K562 (cell line): ENCODE measurements around the gene LAGE3. TPM values are rescaled to one million over a fixed set of nuclear protein-coding genes. Genes with fewer than 3 reads are reported as not detected.

Experiments used
- ATAC-seq: fragments of 200-7000 bp; cut with Tn5 transposase; 3 replicates; pipeline ENCODE4 v1.9.1; 2020; ENCODE audit warnings: moderate library complexity
- BruUV-seq: library from RNA; stranded (reverse); fragments of 400-500 nt; replicated peaks from 2 replicates; lab custom pipeline; 2021; lab: Mats Ljungman, UMichigan
- CTCF ChIA-PET: fragments of 300-600 bp; formaldehyde crosslinking; extraction: SDS; loops from one replicate; lab custom pipeline; 2021; ENCODE audit warnings: low intra/inter-chr PET ratio; lab: Yijun Ruan, JAX
- POLR2A ChIA-PET: fragments of 300-600, 350-650 bp; sonication (Branson Sonifier 250); formaldehyde crosslinking; extraction: SDS; loops from one replicate; lab custom pipeline; 2021; ENCODE audit warnings: antibody characterized with exemption, inconsistent platforms; lab: Yijun Ruan, JAX
- DNase-seq, 4 experiments: peaks; one replicate each; pipeline versions ENCODE4 v3.0.0 to v3.0.0-alpha.2; 2011 to 2018; ENCODE audit warnings: low spot score in 3 of 4, mixed read lengths in 3 of 4; ENCODE audit errors: extremely low read depth in 1 of 4
- FAIRE-seq: peaks from 2 replicates; lab custom pipeline; 2011; peaks lifted over from hg19 to GRCh38; lab: Jason Lieb, UNC
- H2AFZ ChIP-seq: 2 replicates; pipeline ENCODE4 v1.6.0; 2011; ENCODE audit warnings: low read depth, low read length, control low read depth, inconsistent platforms
- H3K27ac ChIP-seq: fragments of 200-600 bp; 3 replicates; pipeline ENCODE4 v1.8.0; 2011; ENCODE audit warnings: low read depth, mild to moderate bottlenecking, control low read depth, inconsistent platforms, low read length, moderate library complexity, mixed read lengths; ENCODE audit errors: extremely low read depth
- H3K27me3 ChIP-seq, 2 experiments: fragments of 300-600 bp in 1 of 2; 2 replicates in 1 of 2; 3 replicates in 1 of 2; pipeline versions ENCODE4 v1.6.0 to v1.8.0; 2011; ENCODE audit warnings: inconsistent platforms in 2 of 2, low read length in 2 of 2, mild to moderate bottlenecking in 1 of 2, mixed read lengths in 1 of 2, moderate library complexity in 1 of 2; ENCODE audit not compliant: control insufficient read depth in 2 of 2, insufficient read depth in 2 of 2
- H3K36me3 ChIP-seq: fragments of 300-600 bp; 3 replicates; pipeline ENCODE4 v1.8.0; 2011; ENCODE audit warnings: mild to moderate bottlenecking, low read length, inconsistent platforms; ENCODE audit not compliant: control insufficient read depth, insufficient read depth
- H3K4me1 ChIP-seq, 2 experiments: fragments of 200-600 bp in 1 of 2; replicated peaks in 1 of 2; 2 replicates in 1 of 2; 3 replicates in 1 of 2; pipeline versions ENCODE4 v1.5.1 to v1.8.0; 2011; ENCODE audit warnings: inconsistent platforms in 2 of 2, low read length in 2 of 2, mild to moderate bottlenecking in 1 of 2, mixed read lengths in 1 of 2, moderate library complexity in 1 of 2; ENCODE audit not compliant: control insufficient read depth in 2 of 2, insufficient read depth in 2 of 2
- H3K4me2 ChIP-seq: 2 replicates; pipeline ENCODE4 v1.6.1; 2011; ENCODE audit warnings: low read length, control low read depth, inconsistent platforms, mixed read lengths; ENCODE audit not compliant: insufficient read depth
- H3K4me3 ChIP-seq: fragments of 200-600 bp; sonication (generic), shearing (Covaris generic); 2 replicates; pipeline ENCODE4 v1.5.1; 2016; ENCODE audit warnings: control low read depth, inconsistent platforms
- H3K79me2 ChIP-seq: fragments of 200-600 bp; 3 replicates; pipeline ENCODE4 v1.8.0; 2011; ENCODE audit warnings: low read length, inconsistent platforms; ENCODE audit not compliant: control insufficient read depth, insufficient read depth
- H3K9ac ChIP-seq, 2 experiments: 2 replicates each; pipeline versions ENCODE4 v1.6.0 to v1.6.1; 2011; ENCODE audit warnings: low read depth in 2 of 2, low read length in 2 of 2, control low read depth in 1 of 2, inconsistent platforms in 1 of 2, mild to moderate bottlenecking in 1 of 2, mixed read lengths in 1 of 2; ENCODE audit not compliant: insufficient read depth in 1 of 2
- H3K9me1 ChIP-seq: one replicate; pipeline ENCODE4 v1.6.0; 2011; ENCODE audit warnings: inconsistent platforms, mild to moderate bottlenecking, low read length, moderate library complexity; ENCODE audit not compliant: control insufficient read depth, insufficient read depth
- H3K9me3 ChIP-seq: replicated peaks from 2 replicates; pipeline ENCODE4 v1.5.1; 2011; ENCODE audit warnings: low read depth, low read length, inconsistent platforms; ENCODE audit not compliant: control insufficient read depth, insufficient read depth
- H4K20me1 ChIP-seq: replicated peaks from 2 replicates; pipeline ENCODE4 v1.6.1; 2011; ENCODE audit warnings: low read length, inconsistent platforms, mixed read lengths; ENCODE audit not compliant: control insufficient read depth, insufficient read depth
- ATF7 ChIP-seq: fragments of 450-650 bp; IDR thresholded peaks from 2 replicates; pipeline ENCODE4 v1.7.1; 2014; ENCODE audit warnings: mild to moderate bottlenecking, moderate library complexity
- CREB1 ChIP-seq, 2 experiments: sonication (generic) in 1 of 2; formaldehyde crosslinking in 1 of 2; IDR thresholded peaks; 2 replicates each; pipeline versions ENCODE4 v1.6.1 to v1.8.0; 2012 to 2022; ENCODE audit warnings: inconsistent platforms in 1 of 2, mild to moderate bottlenecking in 1 of 2, missing genetic modification reagents in 1 of 2, moderate library complexity in 1 of 2
- EHMT2 ChIP-seq: fragments of 450-650 bp; IDR thresholded peaks from 2 replicates; pipeline ENCODE4 v1.6.1; 2018; ENCODE audit warnings: antibody characterized with exemption
- MCM7 ChIP-seq, 2 experiments: fragments of 450-650 bp; IDR thresholded peaks; 2 replicates each; pipeline ENCODE4 v1.6.1; 2016 to 2018
- NFE2 ChIP-seq: IDR thresholded peaks from 2 replicates; pipeline ENCODE4 v1.6.1; 2014; ENCODE audit warnings: antibody characterized with exemption, low read depth
- PHB ChIP-seq: fragments of 250-450 bp; sonication (Bioruptor Pico); IDR thresholded peaks from 2 replicates; pipeline ENCODE4 v1.5.0; 2021
- SMARCB1 ChIP-seq: IDR thresholded peaks from 2 replicates; pipeline ENCODE4 v1.6.1; 2011; ENCODE audit warnings: improper control_type of control experiment, low read depth; ENCODE audit not compliant: insufficient read length
- WGBS: fragments of 100-300 bp; shearing (Covaris generic); methylation state at CpG from one replicate; pipeline ENCODE4 v1.1.6; 2016; ENCODE audit warnings: low coverage, mixed read lengths; ENCODE audit not compliant: insufficient coverage; ENCODE audit errors: missing lambda C conversion rate; 5-methylcytosine and 5-hydroxymethylcytosine counted together
- in situ Hi-C: fragments of 300-500 bp; cut with MboI; formaldehyde crosslinking; loops from 4 replicates; pipeline ENCODE4 v1.15.0; 2018; ENCODE audit warnings: inconsistent platforms, mixed read lengths
- intact Hi-C: fragments of 100-400 bp; cut with micrococcal nuclease; formaldehyde crosslinking; loops from 2 replicates; pipeline ENCODE4 v1.14.2; 2022
- polyA plus RNA-seq, 8 experiments: library from polyadenylated mRNA; depleted of rRNA in 4 of 8; stranded (reverse) in 5 of 8; unstranded in 3 of 8; fragments of >200 nt; fragmentation: Nextera tagmentation in 2 of 8; fragmentation: Illumina TruSeq in 1 of 8; extraction: Ambion mirVana in 2 of 8; extraction: Trizol in 1 of 8; gene quantifications; 2 replicates each; pipeline versions ENCODE4 v1.2.1 to v1.2.3, GENCODE V29; 2011 to 2014; ENCODE audit warnings: inconsistent platforms in 1 of 8, missing spikeins in 1 of 8
- total RNA-seq, 7 experiments: library from RNA; depleted of rRNA in 6 of 7; stranded (reverse); fragments of >200 nt in 6 of 7; fragmentation: Illumina TruSeq in 2 of 7; extraction: Trizol in 2 of 7; gene quantifications; 2 replicates each; pipeline versions ENCODE4 v1.2.1 to v1.2.3, GENCODE V29; 2011 to 2021; ENCODE audit warnings: low replicate concordance in 1 of 7
- TF ChIP-seq, protein P1 (sequence below): fragments of 250-450 bp; sonication (Bioruptor Pico); IDR thresholded peaks from 2 replicates; pipeline ENCODE4 v1.5.0; 2021
- TF ChIP-seq, protein P2 (sequence below), 2 experiments: fragments of 450-650 bp in 1 of 2; sonication (generic) in 1 of 2; formaldehyde crosslinking in 1 of 2; IDR thresholded peaks in 1 of 2; conservative IDR thresholded peaks in 1 of 2; 2 replicates each; pipeline versions ENCODE4 v1.6.1 to v1.8.1; 2016 to 2023; ENCODE audit warnings: mild to moderate bottlenecking in 2 of 2, moderate library complexity in 2 of 2, inconsistent platforms in 1 of 2, missing genetic modification reagents in 1 of 2
- TF ChIP-seq, protein P3 (sequence below): sonication (generic); formaldehyde crosslinking; IDR thresholded peaks from 2 replicates; pipeline ENCODE4 v1.8.1; 2023; ENCODE audit warnings: mild to moderate bottlenecking, missing genetic modification reagents
- TF ChIP-seq, protein P4 (sequence below), 2 experiments: fragments of 250-450 bp in 1 of 2; fragments of 450-650 bp in 1 of 2; sonication (Bioruptor Pico) in 1 of 2; IDR thresholded peaks; 2 replicates each; pipeline versions ENCODE4 v1.6.1 to v1.8.0; 2016 to 2021; ENCODE audit warnings: mild to moderate bottlenecking in 2 of 2, moderate library complexity in 2 of 2, missing compliant biosample characterization in 1 of 2, missing genetic modification characterization in 1 of 2
- TF ChIP-seq, protein P5 (sequence below): fragments of 450-650 bp; IDR thresholded peaks from 2 replicates; pipeline ENCODE4 v1.6.1; 2017; ENCODE audit warnings: mild to moderate bottlenecking, moderate library complexity

LAGE3 gene
- total and polyA plus RNA-seq, 9 of the 15 experiments (the other 6 are each of a cell fraction or from before 2014, with no cell fraction given) = 28.2 to 125 (median 35.8) TPM

DNA sequence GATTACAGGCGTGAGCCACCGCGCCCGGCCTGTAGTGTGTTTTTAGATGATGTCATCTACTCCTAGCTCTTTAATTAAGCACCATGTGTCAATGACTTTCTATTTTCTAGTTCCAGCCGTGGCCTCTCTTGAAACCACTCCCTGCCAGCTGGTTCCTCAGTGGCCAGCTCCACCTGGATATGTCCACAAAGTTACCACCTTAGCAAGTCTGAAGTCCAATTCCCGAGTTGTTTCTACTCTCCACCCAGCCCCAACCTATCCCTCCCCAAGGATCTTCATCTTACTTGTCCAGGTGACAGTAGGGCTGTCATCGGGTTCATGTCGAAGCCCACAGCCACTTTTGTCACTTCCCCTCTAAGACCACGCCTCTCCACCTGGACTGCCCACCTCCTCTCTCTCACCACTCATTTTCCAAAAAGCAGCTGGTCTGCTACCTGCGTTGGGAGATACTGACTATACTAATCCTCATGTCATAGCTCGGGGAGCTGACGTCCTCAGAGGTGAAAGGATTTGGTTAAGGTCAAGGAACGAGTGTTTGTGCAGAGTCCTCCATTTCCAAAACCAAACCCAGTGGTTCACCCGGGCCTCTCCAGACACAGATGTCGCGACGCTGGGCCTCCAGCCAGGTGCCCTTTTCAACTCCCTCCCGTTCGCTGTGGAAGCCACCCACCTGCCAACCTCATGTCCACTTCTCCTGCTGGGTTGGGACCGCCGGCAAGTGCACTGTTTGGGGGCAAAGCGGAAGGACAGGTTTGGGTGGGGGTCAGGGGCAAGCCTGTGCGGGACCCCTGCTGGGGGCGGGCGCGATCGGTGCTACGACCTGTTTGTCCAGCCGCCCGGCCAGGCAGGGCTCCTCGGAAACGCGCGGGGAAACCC is 36.2 kb upstream of the LAGE3 start (continued):
- TF ChIP-seq ATF7 (peak; percentile 57; the same call in 1 of the 2 replicates), MCM7 (IDR thresholded peaks at IDR 0.05) (no peak), CREB1 (IDR thresholded peaks at IDR 0.05) (0 out of 2 replicates have a peak, but pooled peaks have one; percentile 18), CREB1 (CRISPR knock-in tag; IDR thresholded peaks at IDR 0.05) (no peak)

DNA sequence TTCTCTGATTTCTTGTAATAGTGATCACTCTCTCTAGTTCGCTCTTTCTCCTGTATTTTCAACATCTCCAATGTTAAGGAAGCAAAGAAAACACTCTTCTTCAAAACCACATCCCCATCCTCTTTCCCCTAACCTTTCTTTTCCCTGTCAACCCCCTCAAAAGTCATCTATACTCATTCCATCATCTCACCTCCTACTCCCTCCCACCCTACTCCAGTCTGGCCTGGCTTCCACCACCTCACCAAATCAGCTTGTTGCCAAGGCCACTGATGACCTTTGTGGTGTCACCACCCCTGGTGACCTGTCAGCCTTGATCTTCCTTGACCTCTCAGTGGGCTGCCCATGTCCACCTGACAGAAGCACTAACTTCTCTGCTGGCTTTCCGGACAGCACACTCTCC is 34.6 kb upstream of the LAGE3 start:
- DNase-seq (no peak), FAIRE-seq (no peak), ATAC-seq (no peak)
- peaks cover 25% of the 10 kb centered on the region for H3K79me2 ChIP-seq
- intact Hi-C loops = no loop called here
- no peak overlapping the region for H3K9ac ChIP-seq
- no TSS peak for BruUV-seq
- H2AFZ ChIP-seq = no peak overlapping the region
- no peaks in the 10 kb centered on the region; the same call in 1 of the 2 replicates for H4K20me1 ChIP-seq
- peaks cover 15 to 35% of the 10 kb centered on the region in 2 experiments; a peak in 4 of 5 replicates for H3K4me1 ChIP-seq
- in situ Hi-C loops = no loop called here
- no peak overlapping the region for H3K4me2 ChIP-seq
- no peak overlapping the region; the same call in 2 of the 3 replicates for H3K27ac ChIP-seq
- POLR2A ChIA-PET = interaction anchor here (0.5 to 0.8 kb wide), 3 partner anchors 9 to 26 kb away, joined by 3 to 4 read pairs (median 3); no protein-coding TSS in a partner anchor
- H3K9me3 ChIP-seq = no peaks in the 10 kb centered on the region
- WGBS = 92% methylated on average over 2 of the region's 2 CpGs
- H3K27me3 ChIP-seq = no peaks in the 10 kb centered on the region
- H3K4me3 ChIP-seq = no peak overlapping the region
- H3K36me3 ChIP-seq = peaks cover 32% of the 10 kb centered on the region; the same call in 2 of the 3 replicates
- CTCF ChIA-PET = no interaction called here
- no peaks in the 10 kb centered on the region for H3K9me1 ChIP-seq
- TF ChIP-seq, protein P1, sequence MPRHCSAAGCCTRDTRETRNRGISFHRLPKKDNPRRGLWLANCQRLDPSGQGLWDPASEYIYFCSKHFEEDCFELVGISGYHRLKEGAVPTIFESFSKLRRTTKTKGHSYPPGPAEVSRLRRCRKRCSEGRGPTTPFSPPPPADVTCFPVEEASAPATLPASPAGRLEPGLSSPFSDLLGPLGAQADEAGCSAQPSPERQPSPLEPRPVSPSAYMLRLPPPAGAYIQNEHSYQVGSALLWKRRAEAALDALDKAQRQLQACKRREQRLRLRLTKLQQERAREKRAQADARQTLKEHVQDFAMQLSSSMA (CRISPR knock-in tag) = no peak
- TF ChIP-seq, protein P2, sequence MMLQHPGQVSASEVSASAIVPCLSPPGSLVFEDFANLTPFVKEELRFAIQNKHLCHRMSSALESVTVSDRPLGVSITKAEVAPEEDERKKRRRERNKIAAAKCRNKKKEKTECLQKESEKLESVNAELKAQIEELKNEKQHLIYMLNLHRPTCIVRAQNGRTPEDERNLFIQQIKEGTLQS (IDR thresholded peaks at IDR 0.05) = no peak
- TF ChIP-seq, protein P2 (CRISPR knock-in tag; conservative IDR thresholded peaks at IDR 0.05) = no peak
- TF ChIP-seq, protein P3, sequence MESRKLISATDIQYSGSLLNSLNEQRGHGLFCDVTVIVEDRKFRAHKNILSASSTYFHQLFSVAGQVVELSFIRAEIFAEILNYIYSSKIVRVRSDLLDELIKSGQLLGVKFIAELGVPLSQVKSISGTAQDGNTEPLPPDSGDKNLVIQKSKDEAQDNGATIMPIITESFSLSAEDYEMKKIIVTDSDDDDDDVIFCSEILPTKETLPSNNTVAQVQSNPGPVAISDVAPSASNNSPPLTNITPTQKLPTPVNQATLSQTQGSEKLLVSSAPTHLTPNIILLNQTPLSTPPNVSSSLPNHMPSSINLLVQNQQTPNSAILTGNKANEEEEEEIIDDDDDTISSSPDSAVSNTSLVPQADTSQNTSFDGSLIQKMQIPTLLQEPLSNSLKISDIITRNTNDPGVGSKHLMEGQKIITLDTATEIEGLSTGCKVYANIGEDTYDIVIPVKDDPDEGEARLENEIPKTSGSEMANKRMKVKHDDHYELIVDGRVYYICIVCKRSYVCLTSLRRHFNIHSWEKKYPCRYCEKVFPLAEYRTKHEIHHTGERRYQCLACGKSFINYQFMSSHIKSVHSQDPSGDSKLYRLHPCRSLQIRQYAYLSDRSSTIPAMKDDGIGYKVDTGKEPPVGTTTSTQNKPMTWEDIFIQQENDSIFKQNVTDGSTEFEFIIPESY (CRISPR knock-in tag) = no peak
- TF ChIP-seq SMARCB1 (no peak), NFE2 (no peak), EHMT2 (no peak), PHB (CRISPR knock-in tag) (no peak)
- TF ChIP-seq, protein P4, sequence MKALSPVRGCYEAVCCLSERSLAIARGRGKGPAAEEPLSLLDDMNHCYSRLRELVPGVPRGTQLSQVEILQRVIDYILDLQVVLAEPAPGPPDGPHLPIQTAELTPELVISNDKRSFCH (CRISPR knock-in tag; IDR thresholded peaks at IDR 0.05) = no peak
- TF ChIP-seq, protein P4 (tag; IDR thresholded peaks at IDR 0.05) = no peak
- TF ChIP-seq, protein P5, sequence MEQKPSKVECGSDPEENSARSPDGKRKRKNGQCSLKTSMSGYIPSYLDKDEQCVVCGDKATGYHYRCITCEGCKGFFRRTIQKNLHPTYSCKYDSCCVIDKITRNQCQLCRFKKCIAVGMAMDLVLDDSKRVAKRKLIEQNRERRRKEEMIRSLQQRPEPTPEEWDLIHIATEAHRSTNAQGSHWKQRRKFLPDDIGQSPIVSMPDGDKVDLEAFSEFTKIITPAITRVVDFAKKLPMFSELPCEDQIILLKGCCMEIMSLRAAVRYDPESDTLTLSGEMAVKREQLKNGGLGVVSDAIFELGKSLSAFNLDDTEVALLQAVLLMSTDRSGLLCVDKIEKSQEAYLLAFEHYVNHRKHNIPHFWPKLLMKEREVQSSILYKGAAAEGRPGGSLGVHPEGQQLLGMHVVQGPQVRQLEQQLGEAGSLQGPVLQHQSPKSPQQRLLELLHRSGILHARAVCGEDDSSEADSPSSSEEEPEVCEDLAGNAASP = no peak
